DOHH2 (cell line): ENCODE results near the gene HERC2.

Experiments
- H3F3A ChIP-seq: fragments of 200-600 bp; sonication (generic), shearing (Covaris generic); 2 replicates; pipeline ENCODE4 v1.6.0; 2016; ENCODE audit warnings: antibody characterized with exemption, mild to moderate bottlenecking; ENCODE audit not compliant: control insufficient read depth, insufficient read depth
- H3K27ac ChIP-seq: fragments of 200-600 bp; sonication (generic); 2 replicates; pipeline ENCODE4 v1.5.1; 2014; ENCODE audit warnings: low read depth, mild to moderate bottlenecking, low read length, moderate library complexity
- H3K27me3 ChIP-seq: fragments of 200-600 bp; sonication (generic); 2 replicates; pipeline ENCODE4 v1.6.1; 2014; ENCODE audit warnings: mild to moderate bottlenecking, low read length, mixed read lengths; ENCODE audit not compliant: control insufficient read depth
- H3K36me3 ChIP-seq: fragments of 200-600 bp; sonication (generic); 2 replicates; pipeline ENCODE4 v1.6.1; 2014; ENCODE audit warnings: mild to moderate bottlenecking, low read length, moderate library complexity, mixed read lengths; ENCODE audit not compliant: control insufficient read depth
- H3K4me1 ChIP-seq: fragments of 200-600 bp; sonication (generic); 2 replicates; pipeline ENCODE4 v1.6.1; 2014; ENCODE audit warnings: mild to moderate bottlenecking, low read length, mixed read lengths; ENCODE audit not compliant: control insufficient read depth
- H3K4me2 ChIP-seq: fragments of 200-600 bp; sonication (generic); 2 replicates; pipeline ENCODE4 v1.6.0; 2014; ENCODE audit warnings: mild to moderate bottlenecking, low read length, moderate library complexity
- H3K4me3 ChIP-seq: fragments of 200-600 bp; sonication (generic); 2 replicates; pipeline ENCODE4 v1.5.1; 2014; ENCODE audit warnings: mild to moderate bottlenecking, low read length, mixed read lengths
- H3K79me2 ChIP-seq: fragments of 200-600 bp; sonication (generic); 2 replicates; pipeline ENCODE4 v1.6.1; 2014; ENCODE audit warnings: mild to moderate bottlenecking, low read length, mixed read lengths; ENCODE audit not compliant: control insufficient read depth
- H3K9me2 ChIP-seq: fragments of 200-600 bp; sonication (generic); replicated peaks from 2 replicates; pipeline ENCODE4 v1.6.1; 2014; ENCODE audit warnings: mild to moderate bottlenecking, low read length, mixed read lengths; ENCODE audit not compliant: control insufficient read depth
- H3K9me3 ChIP-seq: fragments of 200-600 bp; sonication (generic); 2 replicates; pipeline ENCODE4 v1.6.1; 2014; ENCODE audit warnings: antibody characterized with exemption, low read length, mixed read lengths; ENCODE audit not compliant: control insufficient read depth, insufficient read depth
- H4K20me1 ChIP-seq: fragments of 200-600 bp; sonication (generic); 2 replicates; pipeline ENCODE4 v1.6.0; 2014; ENCODE audit warnings: low read depth, mild to moderate bottlenecking, antibody characterized with exemption, low read length, moderate library complexity; ENCODE audit not compliant: control insufficient read depth, insufficient read depth
- EZH2phosphoT487 ChIP-seq: fragments of 200-600 bp; sonication (generic); IDR thresholded peaks from 2 replicates; pipeline ENCODE4 v1.6.1; 2017; ENCODE audit warnings: borderline replicate concordance, mild to moderate bottlenecking, antibody characterized with exemption, low read length, moderate library complexity, mixed read lengths
- TF ChIP-seq, protein P1 (sequence below): fragments of 200-600 bp; sonication (generic); IDR thresholded peaks from one replicate; pipeline ENCODE4 v1.5.1; 2014; ENCODE audit warnings: antibody characterized with exemption, mild to moderate bottlenecking, low read depth, low read length; ENCODE audit not compliant: poor library complexity, severe bottlenecking

The HERC2 gene

DNA sequence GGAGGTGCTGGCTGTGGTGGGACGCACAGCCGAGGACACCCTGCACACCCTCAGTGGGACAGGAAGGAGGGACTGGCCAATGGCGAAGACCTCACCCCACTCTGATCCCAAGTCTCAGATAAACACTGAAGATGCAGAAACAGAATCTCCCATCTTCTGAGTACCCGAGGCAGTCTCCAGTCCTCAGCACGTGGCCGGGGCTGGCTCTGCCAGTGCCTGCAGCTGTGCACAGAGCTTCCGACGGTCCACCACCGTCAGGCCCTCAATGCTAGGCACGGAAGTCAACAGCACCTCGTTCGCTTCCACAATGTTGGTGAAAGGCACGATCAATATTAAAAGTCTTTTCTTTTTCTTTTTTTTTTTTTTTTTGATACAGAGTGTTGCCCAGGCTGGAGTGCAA, 206.1 kb downstream of the HERC2 start:
- H3K36me3 ChIP-seq, result peaks cover 76% of the 10 kb centered on the region

DNA sequence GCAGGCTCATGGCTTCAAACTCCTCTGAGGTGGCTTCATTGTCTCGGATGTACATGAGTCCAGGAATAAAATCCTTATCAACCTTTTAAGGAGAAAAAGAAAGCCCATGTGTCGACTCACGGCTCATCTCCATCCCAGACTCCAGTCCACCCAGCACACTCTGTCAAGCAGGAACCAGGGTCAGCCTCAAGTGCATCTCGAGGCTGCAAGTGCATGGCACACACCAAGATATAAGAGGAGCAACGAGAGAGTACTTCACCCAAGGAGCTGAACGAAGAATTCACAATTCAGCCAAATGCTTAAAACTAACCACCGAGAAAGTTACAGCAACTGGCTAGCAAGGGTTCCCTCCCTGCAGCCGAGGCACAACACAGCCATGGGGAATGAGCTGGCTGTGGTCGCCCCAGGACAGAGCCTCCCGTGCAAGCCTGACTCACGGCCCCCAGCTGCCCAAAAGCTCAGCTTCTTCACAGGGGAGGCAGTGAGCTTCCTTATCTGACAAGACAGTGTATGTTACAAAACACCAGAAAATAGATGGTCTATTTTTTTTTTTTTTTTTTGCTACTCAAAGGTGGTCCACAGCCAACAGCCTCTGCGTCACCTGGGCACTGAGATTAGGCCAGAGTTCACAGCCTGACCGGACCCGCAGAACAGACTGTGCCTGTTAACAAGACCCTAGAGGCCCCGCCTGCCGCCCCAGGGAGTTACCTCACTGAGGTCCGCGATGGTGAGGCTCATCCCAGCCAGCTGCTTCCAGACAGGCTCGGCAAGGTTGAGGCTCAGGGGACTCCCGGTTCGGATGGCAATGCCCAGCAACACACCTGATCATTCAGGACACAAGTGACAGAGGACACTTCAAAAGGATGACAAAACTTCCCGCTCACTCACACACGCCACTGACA, 207.0 kb downstream of the HERC2 start:
- Histone ChIP-seq H3K9me3 (no peaks in the 10 kb centered on the region), H3K36me3 (peaks cover 67% of the 10 kb centered on the region), H3F3A (no peaks in the 10 kb centered on the region), H3K9me2 (no peaks in the 10 kb centered on the region), H3K4me1 (no peaks in the 10 kb centered on the region), H3K27ac (no peak overlapping the region), H3K4me3 (no peak overlapping the region), H3K79me2 (no peaks in the 10 kb centered on the region), H3K4me2 (no peak overlapping the region), H3K27me3 (no peaks in the 10 kb centered on the region), H4K20me1 (no peaks in the 10 kb centered on the region)
- TF ChIP-seq, protein P1, sequence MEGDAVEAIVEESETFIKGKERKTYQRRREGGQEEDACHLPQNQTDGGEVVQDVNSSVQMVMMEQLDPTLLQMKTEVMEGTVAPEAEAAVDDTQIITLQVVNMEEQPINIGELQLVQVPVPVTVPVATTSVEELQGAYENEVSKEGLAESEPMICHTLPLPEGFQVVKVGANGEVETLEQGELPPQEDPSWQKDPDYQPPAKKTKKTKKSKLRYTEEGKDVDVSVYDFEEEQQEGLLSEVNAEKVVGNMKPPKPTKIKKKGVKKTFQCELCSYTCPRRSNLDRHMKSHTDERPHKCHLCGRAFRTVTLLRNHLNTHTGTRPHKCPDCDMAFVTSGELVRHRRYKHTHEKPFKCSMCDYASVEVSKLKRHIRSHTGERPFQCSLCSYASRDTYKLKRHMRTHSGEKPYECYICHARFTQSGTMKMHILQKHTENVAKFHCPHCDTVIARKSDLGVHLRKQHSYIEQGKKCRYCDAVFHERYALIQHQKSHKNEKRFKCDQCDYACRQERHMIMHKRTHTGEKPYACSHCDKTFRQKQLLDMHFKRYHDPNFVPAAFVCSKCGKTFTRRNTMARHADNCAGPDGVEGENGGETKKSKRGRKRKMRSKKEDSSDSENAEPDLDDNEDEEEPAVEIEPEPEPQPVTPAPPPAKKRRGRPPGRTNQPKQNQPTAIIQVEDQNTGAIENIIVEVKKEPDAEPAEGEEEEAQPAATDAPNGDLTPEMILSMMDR, result no peak
- no peak for TF ChIP-seq EZH2phosphoT487

More for the DNA sequence above, 206.1 kb downstream of the HERC2 start:
- no peak for TF ChIP-seq EZH2phosphoT487
- TF ChIP-seq, protein P1, result no peak
- Histone ChIP-seq H3K27me3 (no peaks in the 10 kb centered on the region), H3K9me2 (no peaks in the 10 kb centered on the region), H3K79me2 (no peaks in the 10 kb centered on the region), H3K27ac (no peak overlapping the region), H4K20me1 (no peaks in the 10 kb centered on the region), H3K4me1 (no peaks in the 10 kb centered on the region), H3K4me3 (no peak overlapping the region), H3K4me2 (no peak overlapping the region), H3F3A (no peaks in the 10 kb centered on the region), H3K9me3 (no peaks in the 10 kb centered on the region)

DNA sequence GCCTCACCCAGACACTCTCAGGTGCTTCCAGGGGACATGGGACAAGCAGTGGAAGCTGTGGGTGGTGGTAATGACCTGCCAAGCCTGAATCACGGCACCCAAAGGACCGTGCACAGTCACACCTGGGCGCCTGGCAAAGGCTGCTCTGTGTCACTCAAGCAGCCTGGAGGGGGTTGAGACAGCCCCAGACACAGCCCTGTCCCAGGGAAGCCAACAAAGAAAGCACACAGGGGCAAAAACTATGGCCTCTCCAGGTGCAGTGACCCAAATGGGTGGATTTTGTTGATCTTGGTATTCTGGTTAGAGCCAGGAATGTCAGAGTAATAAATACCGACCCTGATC, 207.9 kb downstream of the HERC2 start:
- Histone ChIP-seq H3K4me2 (no peak overlapping the region), H3K4me1 (no peaks in the 10 kb centered on the region), H3K79me2 (no peaks in the 10 kb centered on the region), H3F3A (no peaks in the 10 kb centered on the region), H3K27ac (no peak overlapping the region), H3K36me3 (peaks cover 64% of the 10 kb centered on the region), H3K27me3 (no peaks in the 10 kb centered on the region), H3K9me2 (no peaks in the 10 kb centered on the region), H4K20me1 (no peaks in the 10 kb centered on the region), H3K4me3 (no peak overlapping the region), H3K9me3 (no peaks in the 10 kb centered on the region)
- TF ChIP-seq, protein P1, result no peak
- TF ChIP-seq EZH2phosphoT487, result no peak
